GM23338 (cell line): ENCODE results near the gene TRAF3IP1. TPM values are rescaled to one million over a fixed set of nuclear protein-coding genes. Genes with fewer than 3 reads are reported as not detected.

Source experiments
- ATAC-seq: fragments of 200-7000 bp; cut with Tn5 transposase; 3 replicates; pipeline ENCODE4 v1.9.1; 2020
- DNase-seq: peaks from one replicate; pipeline ENCODE4 v3.0.0-alpha.2; 2015; ENCODE audit warnings: low spot score
- H2AFZ ChIP-seq: fragments of 200-600 bp; sonication (generic); 2 replicates; pipeline ENCODE4 v1.8.0; 2016; ENCODE audit warnings: antibody characterized with exemption, mild to moderate bottlenecking, moderate library complexity
- H3F3A ChIP-seq: fragments of 200-600 bp; sonication (generic); replicated peaks from 2 replicates; pipeline ENCODE4 v1.8.0; 2017; ENCODE audit warnings: antibody characterized with exemption, mixed run types, low read depth
- H3K27ac ChIP-seq: fragments of 200-600 bp; sonication (generic); 2 replicates; pipeline ENCODE4 v1.6.1; 2016; ENCODE audit warnings: low read depth
- H3K27me3 ChIP-seq: fragments of 200-600 bp; sonication (generic); 2 replicates; pipeline ENCODE4 v1.8.0; 2016; ENCODE audit warnings: mild to moderate bottlenecking, mixed run types, moderate library complexity; ENCODE audit not compliant: insufficient read depth
- H3K36me3 ChIP-seq: fragments of 200-600 bp; sonication (generic); 2 replicates; pipeline ENCODE4 v1.8.0; 2016; ENCODE audit warnings: mild to moderate bottlenecking; ENCODE audit not compliant: insufficient read depth
- H3K4me1 ChIP-seq: fragments of 200-600 bp; sonication (generic); 2 replicates; pipeline ENCODE4 v1.8.0; 2016; ENCODE audit warnings: mild to moderate bottlenecking, moderate library complexity; ENCODE audit not compliant: insufficient read depth
- H3K4me2 ChIP-seq: fragments of 200-600 bp; sonication (generic); 2 replicates; pipeline ENCODE4 v1.7.1; 2017; ENCODE audit warnings: mixed run types
- H3K4me3 ChIP-seq: fragments of 200-600 bp; sonication (generic); 2 replicates; pipeline ENCODE4 v1.6.1; 2016; ENCODE audit warnings: mixed run types
- H3K79me2 ChIP-seq: fragments of 200-600 bp; sonication (generic); replicated peaks from 2 replicates; pipeline ENCODE4 v1.8.0; 2017; ENCODE audit warnings: mild to moderate bottlenecking; ENCODE audit not compliant: insufficient read depth
- H3K9me2 ChIP-seq: fragments of 200-600 bp; sonication (generic); 2 replicates; pipeline ENCODE4 v1.8.0; 2017; ENCODE audit not compliant: insufficient read depth
- H4K20me1 ChIP-seq: fragments of 200-600 bp; sonication (generic); replicated peaks from 2 replicates; pipeline ENCODE4 v1.8.0; 2017; ENCODE audit warnings: mild to moderate bottlenecking; ENCODE audit not compliant: insufficient read depth
- H3K27ac Mint-ChIP-seq: 2 replicates; pipeline ENCODE4 v1.8.0; 2020; ENCODE audit warnings: inconsistent platforms, mild to moderate bottlenecking, moderate library complexity, mixed read lengths
- H3K27me3 Mint-ChIP-seq: 3 replicates; pipeline ENCODE4 v1.8.0; 2022; ENCODE audit warnings: low read depth, mild to moderate bottlenecking, moderate library complexity, mixed read lengths, inconsistent platforms; ENCODE audit not compliant: insufficient read depth, poor library complexity
- H3K36me3 Mint-ChIP-seq: 3 replicates; pipeline ENCODE4 v1.8.0; 2021; ENCODE audit warnings: low read depth, mild to moderate bottlenecking, inconsistent platforms, moderate library complexity, mixed read lengths
- H3K4me1 Mint-ChIP-seq: 3 replicates; pipeline ENCODE4 v1.8.0; 2020; ENCODE audit warnings: mild to moderate bottlenecking, inconsistent platforms, mixed read lengths
- H3K4me3 Mint-ChIP-seq: 3 replicates; pipeline ENCODE4 v1.8.0; 2021; ENCODE audit warnings: moderate library complexity, mild to moderate bottlenecking, inconsistent platforms, mixed read lengths
- H3K9me3 Mint-ChIP-seq: 3 replicates; pipeline ENCODE4 v1.8.0; 2020; ENCODE audit warnings: moderate library complexity, mild to moderate bottlenecking, inconsistent platforms, mixed read lengths
- CREB1 ChIP-seq: fragments of 250-450 bp; sonication (Bioruptor Pico); IDR thresholded peaks from 2 replicates; pipeline ENCODE4 v1.5.0; 2020; ENCODE audit warnings: low read depth, mild to moderate bottlenecking, moderate library complexity
- EZH2 ChIP-seq: fragments of 200-600 bp; sonication (generic); IDR thresholded peaks from one replicate; pipeline ENCODE4 v1.8.0; 2017; ENCODE audit warnings: antibody characterized with exemption, mild to moderate bottlenecking, low read depth; ENCODE audit not compliant: unreplicated experiment
- EZH2phosphoT487 ChIP-seq: fragments of 200-600 bp; sonication (generic); IDR thresholded peaks from one replicate; pipeline ENCODE4 v1.8.1; 2018; ENCODE audit warnings: antibody characterized with exemption; ENCODE audit not compliant: unreplicated experiment
- JUNB ChIP-seq: IDR thresholded peaks from one replicate; pipeline ENCODE4 v1.6.1; 2016; ENCODE audit warnings: antibody characterized with exemption; ENCODE audit not compliant: unreplicated experiment
- NANOG ChIP-seq: IDR thresholded peaks from 2 replicates; pipeline ENCODE4 v1.6.1; 2016; ENCODE audit warnings: antibody characterized with exemption, borderline replicate concordance
- POLR2AphosphoS5 ChIP-seq: IDR thresholded peaks from 2 replicates; pipeline ENCODE4 v1.6.1; 2016; ENCODE audit warnings: antibody characterized with exemption, low read depth
- STAT1 ChIP-seq: IDR thresholded peaks from one replicate; pipeline ENCODE4 v1.6.1; 2016; ENCODE audit warnings: antibody characterized with exemption; ENCODE audit not compliant: unreplicated experiment
- ZNF114 ChIP-seq: fragments of 250-450 bp; sonication (Bioruptor Pico); IDR thresholded peaks from 2 replicates; pipeline ENCODE4 v1.5.0; 2020; ENCODE audit warnings: mild to moderate bottlenecking, moderate library complexity
- ZNF331 ChIP-seq: fragments of 250-450 bp; sonication (Bioruptor Pico); IDR thresholded peaks from 2 replicates; pipeline ENCODE4 v1.5.0; 2020; ENCODE audit warnings: low read depth, mild to moderate bottlenecking, moderate library complexity
- polyA plus RNA-seq: library from polyadenylated mRNA; unstranded; fragments of >200 nt; fragmentation: Nextera tagmentation; extraction: Ambion mirVana; gene quantifications from 2 replicates; pipeline ENCODE4 v1.2.1, GENCODE V29; 2016
- total RNA-seq: library from RNA; depleted of rRNA; stranded (reverse); fragments of >200 nt; shearing (Covaris generic); gene quantifications from 2 replicates; pipeline ENCODE4 v1.2.3, GENCODE V29; 2014
- TF ChIP-seq, protein P1 (sequence below): IDR thresholded peaks from 2 replicates; pipeline ENCODE4 v1.6.1; 2016; ENCODE audit warnings: antibody characterized with exemption
- TF ChIP-seq, protein P2 (sequence below), 2 experiments: fragments of 200-600 bp in 1 of 2; sonication (generic) in 1 of 2; conservative IDR thresholded peaks; 2 replicates each; pipeline versions ENCODE4 v1.5.1 to v1.6.1; 2016 to 2017; ENCODE audit warnings: antibody characterized with exemption in 2 of 2, low read depth in 2 of 2, mild to moderate bottlenecking in 2 of 2, moderate library complexity in 1 of 2
- TF ChIP-seq, protein P3 (sequence below): fragments of 250-450 bp; sonication (Bioruptor Pico); IDR thresholded peaks from 2 replicates; pipeline ENCODE4 v1.5.0; 2020; ENCODE audit warnings: mild to moderate bottlenecking, moderate library complexity

TRAF3IP1 gene
- total and polyA plus RNA-seq, 2 experiments from 2014 or later: 12.5 to 20.7 TPM

DNA sequence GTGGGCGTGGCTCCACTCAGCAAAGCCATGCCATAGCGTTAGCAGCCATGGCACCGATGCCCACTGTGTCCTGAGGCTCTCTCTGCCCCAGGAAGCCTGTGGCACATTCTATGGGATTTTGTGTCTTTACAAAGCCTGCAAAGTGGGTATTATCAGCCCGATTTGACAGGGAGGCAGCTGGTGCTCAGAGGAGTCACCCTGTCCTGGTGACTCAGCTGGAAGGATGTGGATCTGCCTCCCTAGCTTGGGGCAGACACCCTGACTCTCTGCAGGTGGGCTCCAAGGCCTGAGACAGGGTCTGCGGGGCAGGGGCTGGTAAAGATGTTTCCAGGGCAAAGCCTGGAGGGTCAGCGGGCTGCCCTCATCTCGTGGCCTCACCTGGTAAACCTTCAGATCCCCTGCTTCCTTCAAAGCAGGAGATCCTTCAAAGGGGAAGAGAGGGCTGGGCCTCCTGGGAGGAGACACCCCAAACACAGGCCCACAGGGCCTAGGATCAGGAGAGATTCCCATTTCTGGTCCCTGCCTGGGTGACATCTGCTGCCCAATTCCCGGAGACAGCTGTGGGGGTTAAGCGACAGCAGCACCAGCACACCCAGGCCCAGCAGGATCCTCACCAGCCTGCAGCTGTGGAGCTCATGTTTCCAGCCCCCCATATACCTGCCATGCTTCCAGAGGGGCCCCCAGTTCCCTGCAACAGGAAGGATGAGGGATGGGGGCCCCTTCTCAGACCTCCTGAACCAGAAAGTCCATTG lies 103.4 kb downstream of the TRAF3IP1 start (continued):
- TF ChIP-seq, protein P1, sequence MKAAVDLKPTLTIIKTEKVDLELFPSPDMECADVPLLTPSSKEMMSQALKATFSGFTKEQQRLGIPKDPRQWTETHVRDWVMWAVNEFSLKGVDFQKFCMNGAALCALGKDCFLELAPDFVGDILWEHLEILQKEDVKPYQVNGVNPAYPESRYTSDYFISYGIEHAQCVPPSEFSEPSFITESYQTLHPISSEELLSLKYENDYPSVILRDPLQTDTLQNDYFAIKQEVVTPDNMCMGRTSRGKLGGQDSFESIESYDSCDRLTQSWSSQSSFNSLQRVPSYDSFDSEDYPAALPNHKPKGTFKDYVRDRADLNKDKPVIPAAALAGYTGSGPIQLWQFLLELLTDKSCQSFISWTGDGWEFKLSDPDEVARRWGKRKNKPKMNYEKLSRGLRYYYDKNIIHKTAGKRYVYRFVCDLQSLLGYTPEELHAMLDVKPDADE: no peak
- TF ChIP-seq EZH2: no peak
- TF ChIP-seq, protein P2, sequence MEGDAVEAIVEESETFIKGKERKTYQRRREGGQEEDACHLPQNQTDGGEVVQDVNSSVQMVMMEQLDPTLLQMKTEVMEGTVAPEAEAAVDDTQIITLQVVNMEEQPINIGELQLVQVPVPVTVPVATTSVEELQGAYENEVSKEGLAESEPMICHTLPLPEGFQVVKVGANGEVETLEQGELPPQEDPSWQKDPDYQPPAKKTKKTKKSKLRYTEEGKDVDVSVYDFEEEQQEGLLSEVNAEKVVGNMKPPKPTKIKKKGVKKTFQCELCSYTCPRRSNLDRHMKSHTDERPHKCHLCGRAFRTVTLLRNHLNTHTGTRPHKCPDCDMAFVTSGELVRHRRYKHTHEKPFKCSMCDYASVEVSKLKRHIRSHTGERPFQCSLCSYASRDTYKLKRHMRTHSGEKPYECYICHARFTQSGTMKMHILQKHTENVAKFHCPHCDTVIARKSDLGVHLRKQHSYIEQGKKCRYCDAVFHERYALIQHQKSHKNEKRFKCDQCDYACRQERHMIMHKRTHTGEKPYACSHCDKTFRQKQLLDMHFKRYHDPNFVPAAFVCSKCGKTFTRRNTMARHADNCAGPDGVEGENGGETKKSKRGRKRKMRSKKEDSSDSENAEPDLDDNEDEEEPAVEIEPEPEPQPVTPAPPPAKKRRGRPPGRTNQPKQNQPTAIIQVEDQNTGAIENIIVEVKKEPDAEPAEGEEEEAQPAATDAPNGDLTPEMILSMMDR (conservative IDR thresholded peaks at IDR 0.05; ENCODE audit: low read depth in 2 of 2): no peak
- TF ChIP-seq CREB1: no peak
- TF ChIP-seq EZH2phosphoT487: no peak
- no peak for TF ChIP-seq JUNB
- no peak for TF ChIP-seq ZNF331 (CRISPR knock-in tag)
- no peak for TF ChIP-seq POLR2AphosphoS5
- no peak for TF ChIP-seq STAT1

DNA sequence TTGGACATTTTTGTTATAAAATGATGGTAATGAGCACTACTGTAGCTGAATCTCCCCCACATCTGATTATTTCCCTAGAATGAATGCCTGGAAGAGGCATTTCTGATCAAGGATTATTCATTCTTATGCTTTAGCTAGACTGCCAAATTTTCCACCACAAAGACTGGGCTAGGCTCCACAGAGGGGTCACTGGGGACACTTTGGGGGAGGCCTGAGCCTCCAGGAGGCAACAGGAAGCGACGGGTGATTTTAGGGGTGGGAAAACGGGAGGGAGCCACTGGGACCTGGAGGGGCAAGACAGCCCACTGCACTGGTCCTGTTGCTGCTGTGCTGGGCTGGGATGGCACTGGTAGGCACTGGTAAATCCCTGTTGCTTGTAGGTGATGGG lies 104.0 kb downstream of the TRAF3IP1 start:
- Mint-ChIP-seq H3K36me3 (peaks cover 4% of the 10 kb centered on the region; the same call in 2 of the 3 replicates), H3K27me3 (no peaks in the 10 kb centered on the region), H3K27ac (no peak overlapping the region), H3K4me1 (peaks cover 30% of the 10 kb centered on the region), H3K4me3 (peak overlapping the region; percentile 39; the same call in 1 of the 3 replicates), H3K9me3 (peaks cover 3% of the 10 kb centered on the region; the same call in 2 of the 3 replicates)
- Histone ChIP-seq H3K79me2 (peaks cover 22% of the 10 kb centered on the region), H3K27me3 (no peaks in the 10 kb centered on the region), H3K4me1 (peaks cover 25% of the 10 kb centered on the region), H3K36me3 (0 out of 2 replicates have a peak, but pooled peaks cover 3% of the 10 kb centered on the region), H4K20me1 (no peaks in the 10 kb centered on the region; the same call in 1 of the 2 replicates), H3K27ac (no peak overlapping the region), H2AFZ (no peak overlapping the region), H3F3A (no peaks in the 10 kb centered on the region), H3K4me3 (no peak overlapping the region), H3K9me2 (no peaks in the 10 kb centered on the region), H3K4me2 (no peak overlapping the region)
- no peak for ATAC-seq
- no peak for DNase-seq
- TF ChIP-seq NANOG: no peak
- no peak for TF ChIP-seq ZNF331 (CRISPR knock-in tag)
- TF ChIP-seq ZNF114: no peak
- TF ChIP-seq, protein P3, sequence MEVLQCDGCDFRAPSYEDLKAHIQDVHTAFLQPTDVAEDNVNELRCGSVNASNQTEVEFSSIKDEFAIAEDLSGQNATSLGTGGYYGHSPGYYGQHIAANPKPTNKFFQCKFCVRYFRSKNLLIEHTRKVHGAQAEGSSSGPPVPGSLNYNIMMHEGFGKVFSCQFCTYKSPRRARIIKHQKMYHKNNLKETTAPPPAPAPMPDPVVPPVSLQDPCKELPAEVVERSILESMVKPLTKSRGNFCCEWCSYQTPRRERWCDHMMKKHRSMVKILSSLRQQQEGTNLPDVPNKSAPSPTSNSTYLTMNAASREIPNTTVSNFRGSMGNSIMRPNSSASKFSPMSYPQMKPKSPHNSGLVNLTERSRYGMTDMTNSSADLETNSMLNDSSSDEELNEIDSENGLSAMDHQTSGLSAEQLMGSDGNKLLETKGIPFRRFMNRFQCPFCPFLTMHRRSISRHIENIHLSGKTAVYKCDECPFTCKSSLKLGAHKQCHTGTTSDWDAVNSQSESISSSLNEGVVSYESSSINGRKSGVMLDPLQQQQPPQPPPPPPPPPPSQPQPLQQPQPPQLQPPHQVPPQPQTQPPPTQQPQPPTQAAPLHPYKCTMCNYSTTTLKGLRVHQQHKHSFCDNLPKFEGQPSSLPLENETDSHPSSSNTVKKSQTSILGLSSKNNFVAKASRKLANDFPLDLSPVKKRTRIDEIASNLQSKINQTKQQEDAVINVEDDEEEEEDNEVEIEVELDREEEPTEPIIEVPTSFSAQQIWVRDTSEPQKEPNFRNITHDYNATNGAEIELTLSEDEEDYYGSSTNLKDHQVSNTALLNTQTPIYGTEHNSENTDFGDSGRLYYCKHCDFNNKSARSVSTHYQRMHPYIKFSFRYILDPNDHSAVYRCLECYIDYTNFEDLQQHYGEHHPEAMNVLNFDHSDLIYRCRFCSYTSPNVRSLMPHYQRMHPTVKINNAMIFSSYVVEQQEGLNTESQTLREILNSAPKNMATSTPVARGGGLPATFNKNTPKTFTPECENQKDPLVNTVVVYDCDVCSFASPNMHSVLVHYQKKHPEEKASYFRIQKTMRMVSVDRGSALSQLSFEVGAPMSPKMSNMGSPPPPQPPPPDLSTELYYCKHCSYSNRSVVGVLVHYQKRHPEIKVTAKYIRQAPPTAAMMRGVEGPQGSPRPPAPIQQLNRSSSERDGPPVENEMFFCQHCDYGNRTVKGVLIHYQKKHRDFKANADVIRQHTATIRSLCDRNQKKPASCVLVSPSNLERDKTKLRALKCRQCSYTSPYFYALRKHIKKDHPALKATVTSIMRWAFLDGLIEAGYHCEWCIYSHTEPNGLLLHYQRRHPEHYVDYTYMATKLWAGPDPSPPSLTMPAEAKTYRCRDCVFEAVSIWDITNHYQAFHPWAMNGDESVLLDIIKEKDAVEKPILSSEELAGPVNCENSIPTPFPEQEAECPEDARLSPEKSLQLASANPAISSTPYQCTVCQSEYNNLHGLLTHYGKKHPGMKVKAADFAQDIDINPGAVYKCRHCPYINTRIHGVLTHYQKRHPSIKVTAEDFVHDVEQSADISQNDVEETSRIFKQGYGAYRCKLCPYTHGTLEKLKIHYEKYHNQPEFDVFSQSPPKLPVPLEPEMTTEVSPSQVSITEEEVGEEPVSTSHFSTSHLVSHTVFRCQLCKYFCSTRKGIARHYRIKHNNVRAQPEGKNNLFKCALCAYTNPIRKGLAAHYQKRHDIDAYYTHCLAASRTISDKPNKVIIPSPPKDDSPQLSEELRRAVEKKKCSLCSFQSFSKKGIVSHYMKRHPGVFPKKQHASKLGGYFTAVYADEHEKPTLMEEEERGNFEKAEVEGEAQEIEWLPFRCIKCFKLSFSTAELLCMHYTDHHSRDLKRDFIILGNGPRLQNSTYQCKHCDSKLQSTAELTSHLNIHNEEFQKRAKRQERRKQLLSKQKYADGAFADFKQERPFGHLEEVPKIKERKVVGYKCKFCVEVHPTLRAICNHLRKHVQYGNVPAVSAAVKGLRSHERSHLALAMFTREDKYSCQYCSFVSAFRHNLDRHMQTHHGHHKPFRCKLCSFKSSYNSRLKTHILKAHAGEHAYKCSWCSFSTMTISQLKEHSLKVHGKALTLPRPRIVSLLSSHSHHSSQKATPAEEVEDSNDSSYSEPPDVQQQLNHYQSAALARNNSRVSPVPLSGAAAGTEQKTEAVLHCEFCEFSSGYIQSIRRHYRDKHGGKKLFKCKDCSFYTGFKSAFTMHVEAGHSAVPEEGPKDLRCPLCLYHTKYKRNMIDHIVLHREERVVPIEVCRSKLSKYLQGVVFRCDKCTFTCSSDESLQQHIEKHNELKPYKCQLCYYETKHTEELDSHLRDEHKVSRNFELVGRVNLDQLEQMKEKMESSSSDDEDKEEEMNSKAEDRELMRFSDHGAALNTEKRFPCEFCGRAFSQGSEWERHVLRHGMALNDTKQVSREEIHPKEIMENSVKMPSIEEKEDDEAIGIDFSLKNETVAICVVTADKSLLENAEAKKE: no peak
- no peak for TF ChIP-seq JUNB
- TF ChIP-seq EZH2: no peak
- TF ChIP-seq, protein P1: no peak
- TF ChIP-seq POLR2AphosphoS5: no peak
